Heart left ventricle (tissue), 16 donors: Measurements from ENCODE around the gene KCNK15. TPM values are rescaled to one million over a fixed set of nuclear protein-coding genes. Genes with fewer than 3 reads are reported as not detected.

Experiments
- ATAC-seq, 4 donors: fragments of 200-7000 bp; cut with Tn5 transposase; one replicate each; pipeline ENCODE4 v1.9.1; 2020 to 2022; ENCODE audit warnings: moderate library complexity in 4 of 4, mild to moderate bottlenecking in 3 of 4, moderate number of reproducible peaks in 1 of 4
- DNase-seq, 5 donors: peaks; one replicate each; pipeline ENCODE4 v3.0.0-alpha.2; 2020
- H3K27ac ChIP-seq, 12 donors: fragments of 200-600 bp; sonication (generic) in 4 of 12; one replicate each; pipeline versions ENCODE4 v1.5.0 to v1.8.0; 2016 to 2022; ENCODE audit warnings: mild to moderate bottlenecking in 2 of 12
- H3K27me3 ChIP-seq, 9 donors: fragments of 200-600 bp; sonication (generic) in 2 of 9; one replicate each; pipeline versions ENCODE4 v1.5.1 to v1.8.0; 2016 to 2022; ENCODE audit warnings: mild to moderate bottlenecking in 3 of 9
- H3K36me3 ChIP-seq, 9 donors: fragments of 200-600 bp; sonication (generic) in 2 of 9; one replicate each; pipeline versions ENCODE4 v1.5.0 to v1.8.0; 2018 to 2022; ENCODE audit warnings: mild to moderate bottlenecking in 2 of 9
- H3K4me1 ChIP-seq, 12 donors: fragments of 200-600 bp; sonication (generic) in 4 of 12; one replicate each; pipeline versions ENCODE4 v1.5.0 to v1.8.0; 2016 to 2022; ENCODE audit warnings: mild to moderate bottlenecking in 3 of 12
- H3K4me3 ChIP-seq, 12 donors: fragments of 200-600 bp; sonication (generic) in 4 of 12; one replicate each; pipeline versions ENCODE4 v1.5.0 to v1.8.0; 2017 to 2022; ENCODE audit warnings: mild to moderate bottlenecking in 9 of 12, moderate library complexity in 4 of 12
- H3K9me3 ChIP-seq, 12 donors: fragments of 200-600 bp; sonication (generic) in 4 of 12; one replicate each; pipeline versions ENCODE4 v1.5.0 to v1.8.0; 2016 to 2022; ENCODE audit warnings: mild to moderate bottlenecking in 1 of 12
- CTCF ChIP-seq, 12 donors: fragments of 200-600 bp; sonication (generic) in 4 of 12; IDR thresholded peaks; one replicate each; pipeline versions ENCODE4 v1.5.0 to v1.8.0; 2018 to 2022; ENCODE audit warnings: antibody characterized with exemption in 12 of 12, mild to moderate bottlenecking in 5 of 12
- POLR2A ChIP-seq, 2 donors: fragments of 450-650 bp; IDR thresholded peaks; one replicate each; pipeline ENCODE4 v1.6.1; 2017; ENCODE audit warnings: antibody characterized with exemption in 2 of 2, mild to moderate bottlenecking in 2 of 2, moderate library complexity in 2 of 2
- WGBS, 4 donors: extraction: QIAGEN DNeasy Blood & Tissue Kit in 2 of 4; methylation state at CpG; one replicate each; pipeline versions ENCODE4 v1.1.5 to v1.1.7; 2013 to 2018; 5-methylcytosine and 5-hydroxymethylcytosine counted together
- intact Hi-C, 10 donors: fragments of 100-400 bp; cut with DNase I; formaldehyde crosslinking; loops; one replicate each; pipeline versions ENCODE4 v1.11.1 to v1.14.2; 2022
- polyA plus RNA-seq, 2 donors: library from polyadenylated mRNA; stranded (reverse); fragments of 200-250 nt; gene quantifications; one replicate each; pipeline ENCODE4 v1.2.3, GENCODE V29; 2013
- total RNA-seq, 9 donors: library from RNA; depleted of rRNA in 2 of 9; stranded (reverse); fragments of >200 nt in 2 of 9; fragmentation: NEBNext Ultra II Directional in 3 of 9; extraction: Animal tissue kit (Norgen Biotek cat#: 25700) in 3 of 9; gene quantifications; one replicate each; pipeline versions ENCODE4 v1.1.0 to v1.2.4, GENCODE V29; 2016 to 2023
- donor health status: ischemic (EF 13 %, LVEDD 7.1; RV severe dilation, severe dysfunction).
- donor health status: healthy with polysubstance abuse.
- donor health status: DM: no; HTN: yes; CAD: no.
- donor health status: DM: no; HTN: no; CAD: no.
- donor health status: ischemic (EF 25% LVEDD 6.9; RV normal size, moderate dysfunction).
- donor health status: ischemic (EF 25% LVEDD 5.7; RV mildly dilated, moderate dysfunction).
- donor health status: healthy.
- donor health status: DM: yes; HTN: yes; CAD: no.
- donor health status: ischemic (EF 35%, LVEDD 5.7; RV mildly dilated, moderate dysfunction).
- donor health status: nonischemic (EF 11% LVEDD 7.7; RV severe dilation, severe dysfunction).
- donor health status: DM: yes; HTN: yes; CAD: no.
- donor health status: PGD.
- donor health status: ischemic (EF 29% LVEDD 5.4; RV normal size, mild dysfunction).
- donor health status: nonischemic (EF 23%, LVEDD 6.1; RV moderate dilation, normal function).

Gene KCNK15
- total and polyA plus RNA-seq, 11 donors = 0.12 to 2.2 (median 0.33) TPM

- WGBS, 4 donors = 67 to 80% (median 78%) methylated on average over 2 of the region's 2 CpGs
- no peak for TF ChIP-seq CTCF (IDR thresholded peaks at IDR 0.05)
- TF ChIP-seq POLR2A (IDR thresholded peaks at IDR 0.05) = no peak
- H3K4me3 ChIP-seq = no peak overlapping the region
- intact Hi-C loops = loop anchor here in 4 of 10 donors (10.0 kb wide), 3 partner anchors 205 to 525 kb away; partner anchors contain the start of gene OSER1 (in 2 of the 4)
- DNase-seq = no peak
- peaks cover 0 to 20% (median 0%) of the 10 kb centered on the region in 12 donors for H3K4me1 ChIP-seq
- H3K9me3 ChIP-seq = no peaks in the 10 kb centered on the region
- H3K36me3 ChIP-seq = no peaks in the 10 kb centered on the region
- ATAC-seq = no peak
- no peak overlapping the region for H3K27ac ChIP-seq
- no peaks in the 10 kb centered on the region for H3K27me3 ChIP-seq
Observed at GRCh38 chr20:44739942-44740341, 5.7 kb upstream of the KCNK15 start.

- DNase-seq (no peak), ATAC-seq (peak in 1 of 4 donors; percentile 45)
- Histone ChIP-seq H3K4me3 (no peak overlapping the region), H3K4me1 (peaks cover 0 to 39% (median 15%) of the 10 kb centered on the region in 12 donors), H3K27me3 (peaks cover 0 to 20% (median 0%) of the 10 kb centered on the region in 9 donors), H3K36me3 (no peaks in the 10 kb centered on the region), H3K27ac (peak overlapping the region in 2 of 12 donors; percentile 9 to 22), H3K9me3 (no peaks in the 10 kb centered on the region)
- intact Hi-C loops = no loop called here
- TF ChIP-seq CTCF (IDR thresholded peaks at IDR 0.05) = no peak
- no peak for TF ChIP-seq POLR2A (IDR thresholded peaks at IDR 0.05)
- 63 to 73% (median 67%) methylated on average over 13 to 14 of the region's 14 CpGs for WGBS, 4 donors
Observed at GRCh38 chr20:44742304-44743079, 3.2 kb upstream of the KCNK15 start.

GRCh38 chr20:44743080-44743701, 2.5 kb upstream of the KCNK15 start:
- TF ChIP-seq CTCF (IDR thresholded peaks at IDR 0.05) = no peak
- no peak for TF ChIP-seq POLR2A (IDR thresholded peaks at IDR 0.05)

More at GRCh38 chr20:44743080-44743701, 2.5 kb upstream of the KCNK15 start:
- Histone ChIP-seq H3K4me3 (no peak overlapping the region), H3K27me3 (peaks cover 0 to 23% (median 0%) of the 10 kb centered on the region in 9 donors), H3K27ac (peak overlapping the region in 1 of 12 donors; percentile 22), H3K36me3 (no peaks in the 10 kb centered on the region), H3K4me1 (peaks cover 0 to 46% (median 15%) of the 10 kb centered on the region in 12 donors), H3K9me3 (no peaks in the 10 kb centered on the region)
- 59 to 74% (median 69%) methylated on average over 7 of the region's 7 CpGs for WGBS, 4 donors
- intact Hi-C loops = no loop called here
- no peak for DNase-seq
- no peak for ATAC-seq
